ENCODE results near the gene HORMAD2. TPM values are rescaled to one million over a fixed set of nuclear protein-coding genes. Genes with fewer than 3 reads are reported as not detected.

HORMAD2 gene
- polyA plus RNA-seq, 2 of the 4 experiments (the other 2 are of a cell fraction): not detected

- 0 out of 3 replicates have a peak overlapping the region, but pooled peaks have one; percentile 7 for H3K4me2 ChIP-seq
- H3K4me3 ChIP-seq: no peak overlapping the region
- DNase-seq (ENCODE audit: low read depth in 1 of 2, low spot score in 1 of 2): no peak
- ChIA-PET POLR2A (no interaction called here), CTCF (interaction anchor here (0.9 to 2.1 kb wide), 4 partner anchors 9 to 103 kb away, joined by 3 to 5 read pairs (median 4); partner anchors contain the start of gene CASTOR1)
- TF ChIP-seq SMC3 (IDR thresholded peaks at IDR 0.05): no peak
- TF ChIP-seq JUN (IDR thresholded peaks at IDR 0.05): no peak
- no peak for TF ChIP-seq HEYL (CRISPR knock-in tag; IDR thresholded peaks at IDR 0.05)
- no peak for TF ChIP-seq HOXB13 (CRISPR knock-in tag; IDR thresholded peaks at IDR 0.05; ENCODE audit: low read depth)
- TF ChIP-seq POLR2A (IDR thresholded peaks at IDR 0.05; ENCODE audit: low read length): no peak
- no peak for TF ChIP-seq ATOH8 (CRISPR knock-in tag; IDR thresholded peaks at IDR 0.05; ENCODE audit: low read depth)
- TF ChIP-seq HDAC2 (IDR thresholded peaks at IDR 0.05): no peak
- TF ChIP-seq ZFP36 (IDR thresholded peaks at IDR 0.05; ENCODE audit: borderline replicate concordance, partially characterized antibody): no peak
- TF ChIP-seq MYC (IDR thresholded peaks at IDR 0.05; ENCODE audit: borderline replicate concordance, low read length): no peak
- no peak for TF ChIP-seq RAD21 (conservative IDR thresholded peaks at IDR 0.05 in 1 of 2, IDR thresholded peaks at IDR 0.05 in 1 of 2)
- TF ChIP-seq CBX8 (IDR thresholded peaks at IDR 0.05): no peak
- H3K4me1 ChIP-seq: peaks cover 51% of the 10 kb centered on the region
- no peak for ATAC-seq
- no peak for FAIRE-seq
- no peaks in the 10 kb centered on the region for H3K9me3 ChIP-seq
- peak overlapping the region; percentile 51 to 100; a peak in 5 of 6 replicates for H3K27ac ChIP-seq
Measured at GRCh38 chr22:30186041-30186440, 105.8 kb downstream of the HORMAD2 start.

- no peak for FAIRE-seq
- 86% methylated on average over 5 of the region's 5 CpGs for WGBS (ENCODE audit: missing lambda C conversion rate)
Measured at GRCh38 chr22:30186510-30186909, 106.2 kb downstream of the HORMAD2 start.

GRCh38 chr22:30187094-30187493, 106.8 kb downstream of the HORMAD2 start:
- H3K4me3 ChIP-seq: no peak overlapping the region
- no peak overlapping the region for H3K4me2 ChIP-seq
- CTCF ChIA-PET: no interaction called here
- DNase-seq (ENCODE audit: low read depth in 1 of 2, low spot score in 1 of 2) (no peak), ATAC-seq (no peak), FAIRE-seq (no peak)
- peaks cover 58% of the 10 kb centered on the region for H3K4me1 ChIP-seq
- POLR2A ChIA-PET: no interaction called here
- TF ChIP-seq EHMT2 (IDR thresholded peaks at IDR 0.05; ENCODE audit: low read depth) (no peak), RAD21 (conservative IDR thresholded peaks at IDR 0.05 in 1 of 2, IDR thresholded peaks at IDR 0.05 in 1 of 2) (no peak), EHF (CRISPR knock-in tag; IDR thresholded peaks at IDR 0.05) (no peak), HEYL (CRISPR knock-in tag; IDR thresholded peaks at IDR 0.05) (no peak), FOSB (CRISPR knock-in tag; IDR thresholded peaks at IDR 0.05) (no peak), POLR2A (IDR thresholded peaks at IDR 0.05; ENCODE audit: low read length) (no peak), NR3C1 (IDR thresholded peaks at IDR 0.05) (no peak), RARB (CRISPR knock-in tag; IDR thresholded peaks at IDR 0.05) (no peak), KDM1A (IDR thresholded peaks at IDR 0.05; ENCODE audit: low read depth) (0 out of 2 replicates have a peak, but pooled peaks have one; percentile 41)
- H3K27ac ChIP-seq: peak overlapping the region in 1 of 2 experiments; percentile 100; a peak in 4 of 6 replicates
- peaks cover 4% of the 10 kb centered on the region; the same call in 1 of the 3 replicates for H3K9me3 ChIP-seq

More at GRCh38 chr22:30186510-30186909, 106.2 kb downstream of the HORMAD2 start:
- TF ChIP-seq HOXB5 (CRISPR knock-in tag; IDR thresholded peaks at IDR 0.05): no peak
- no peak for TF ChIP-seq CBX8 (IDR thresholded peaks at IDR 0.05)
- TF ChIP-seq RARB (CRISPR knock-in tag; IDR thresholded peaks at IDR 0.05): peak; percentile 45; the same call in 1 of the 2 replicates
- no peak for TF ChIP-seq MAZ (IDR thresholded peaks at IDR 0.05; ENCODE audit: borderline replicate concordance, low read depth, low read length)
- TF ChIP-seq HOXB13 (CRISPR knock-in tag; IDR thresholded peaks at IDR 0.05; ENCODE audit: low read depth): 0 out of 2 replicates have a peak, but pooled peaks have one; percentile 14
- TF ChIP-seq RFX5 (IDR thresholded peaks at IDR 0.05): no peak
- no peak for TF ChIP-seq PBX3 (IDR thresholded peaks at IDR 0.05)
- no peak for TF ChIP-seq TP53 (CRISPR knock-in tag; IDR thresholded peaks at IDR 0.05)
- no peak for TF ChIP-seq EHMT2 (IDR thresholded peaks at IDR 0.05; ENCODE audit: low read depth)
- TF ChIP-seq KDM5A (IDR thresholded peaks at IDR 0.05): no peak
- TF ChIP-seq HOXA7 (CRISPR knock-in tag; IDR thresholded peaks at IDR 0.05): no peak
- TF ChIP-seq KDM1A (IDR thresholded peaks at IDR 0.05; ENCODE audit: low read depth): no peak
- TF ChIP-seq HES2 (IDR thresholded peaks at IDR 0.05): no peak
- TF ChIP-seq GATA3 (IDR thresholded peaks at IDR 0.05; ENCODE audit: borderline replicate concordance): no peak
- TF ChIP-seq NR3C1 (IDR thresholded peaks at IDR 0.05): no peak
- ATAC-seq (no peak), DNase-seq (ENCODE audit: low read depth in 1 of 2, low spot score in 1 of 2) (peak in 1 of 2 experiments; percentile 36)
- Histone ChIP-seq H3K27ac (peak overlapping the region; percentile 51 to 100; a peak in 5 of 6 replicates), H3K9me3 (no peaks in the 10 kb centered on the region), H3K4me3 (no peak overlapping the region), H3K4me1 (peaks cover 55% of the 10 kb centered on the region), H3K4me2 (no peak overlapping the region)
- ChIA-PET POLR2A (no interaction called here), CTCF (interaction anchor here (1.0 to 2.1 kb wide), 2 partner anchors 9 to 70 kb away, joined by 3 to 5 read pairs; no protein-coding TSS in a partner anchor)

Measured in A549 (cell line).